ENCODE measurements around the gene ZMYND15.

ZMYND15 gene

GRCh38 chr17:4743898-4744297 lies 4.3 kb downstream of the ZMYND15 start:
- DNase-seq = no peak

DNA sequence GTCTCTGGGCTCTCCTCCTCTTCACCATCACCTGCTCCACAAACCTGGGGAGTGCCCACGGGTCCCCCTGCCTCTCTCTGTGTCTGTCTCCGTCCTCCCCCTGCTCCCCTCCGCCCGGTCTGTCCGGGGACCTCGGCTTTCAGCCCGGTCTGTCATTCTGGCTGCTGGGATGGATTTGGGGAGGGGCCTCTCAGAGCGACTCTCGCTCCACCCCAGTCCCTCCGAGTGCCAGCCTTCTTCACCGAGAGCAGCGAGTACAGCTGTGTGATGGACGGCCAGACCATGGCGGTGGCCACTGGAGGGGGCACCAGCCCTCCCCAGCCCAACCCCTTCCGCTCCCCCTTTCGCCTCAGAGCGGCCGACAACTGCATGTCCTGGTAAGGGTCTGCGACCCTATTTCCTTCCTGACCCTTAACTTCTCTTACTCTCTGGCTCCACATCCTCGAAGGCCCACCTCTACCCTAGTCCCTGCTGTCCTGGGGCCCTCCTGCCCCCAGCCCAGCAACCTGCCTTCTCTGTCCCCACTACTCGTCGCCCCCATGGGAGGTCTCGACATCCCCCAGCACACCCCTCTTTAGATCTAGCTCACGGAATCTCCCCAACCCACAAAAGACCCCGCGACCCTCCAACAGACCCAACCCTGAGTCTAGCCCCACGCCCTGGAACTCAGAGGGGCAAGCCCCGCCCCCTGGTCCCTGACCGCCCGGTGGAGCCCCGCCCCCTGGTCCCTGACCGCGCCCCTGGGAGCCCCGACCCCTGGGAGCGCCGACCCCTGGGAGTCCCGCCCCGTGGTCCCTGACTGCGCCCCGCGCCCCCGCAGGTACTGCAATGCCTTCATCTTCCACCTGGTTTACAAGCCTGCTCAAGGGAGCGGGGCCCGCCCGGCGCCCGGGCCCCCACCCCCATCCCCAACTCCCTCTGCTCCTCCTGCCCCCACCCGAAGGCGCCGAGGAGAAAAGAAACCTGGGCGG lies 5.7 kb downstream of the ZMYND15 start:
- no peak for DNase-seq

- DNase-seq = no peak
Observed at GRCh38 chr17:4747847-4748246, 8.2 kb downstream of the ZMYND15 start.

DNA sequence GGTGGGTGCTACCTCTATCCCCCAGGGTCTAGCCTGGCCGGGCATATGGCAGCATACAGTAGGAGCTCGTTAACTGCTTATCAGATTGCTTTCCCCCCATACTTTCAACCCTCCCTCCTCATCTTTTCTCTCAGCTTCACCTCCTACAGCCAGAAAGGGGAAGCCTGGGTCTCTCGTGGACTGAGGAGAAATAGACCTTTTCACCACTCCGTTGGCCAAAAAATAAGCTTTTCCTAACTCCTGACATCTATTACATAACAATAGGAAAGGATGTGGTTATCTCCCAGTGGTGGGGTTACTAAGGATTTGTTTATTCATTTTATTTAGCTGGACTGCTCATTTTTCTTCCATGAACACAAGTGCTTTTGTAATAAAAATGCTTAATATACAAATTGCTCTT lies 9.1 kb downstream of the ZMYND15 start:
- no peak for DNase-seq

DNA sequence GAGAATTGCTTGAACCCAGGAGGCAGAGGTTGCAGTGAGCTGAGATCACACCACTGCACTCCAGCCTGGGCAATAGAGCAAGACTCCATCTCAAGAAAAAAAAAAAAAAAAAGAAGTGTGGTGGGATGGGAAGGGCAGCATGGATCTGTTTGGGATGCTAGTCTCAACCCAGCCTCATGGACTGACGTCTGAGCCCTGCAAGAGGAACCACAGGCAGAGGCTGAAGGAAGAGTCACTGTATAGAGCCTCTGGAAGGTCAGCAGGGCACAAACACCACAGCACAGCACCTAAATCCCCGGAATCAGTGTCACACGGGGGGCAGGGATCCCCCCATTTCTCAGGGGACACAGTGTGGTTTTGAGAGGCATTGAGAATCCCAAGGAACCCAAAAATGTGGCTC lies 11.0 kb downstream of the ZMYND15 start:
- no peak for DNase-seq

- DNase-seq = no peak
Observed at GRCh38 chr17:4751932-4752331, 12.3 kb downstream of the ZMYND15 start.

DNA sequence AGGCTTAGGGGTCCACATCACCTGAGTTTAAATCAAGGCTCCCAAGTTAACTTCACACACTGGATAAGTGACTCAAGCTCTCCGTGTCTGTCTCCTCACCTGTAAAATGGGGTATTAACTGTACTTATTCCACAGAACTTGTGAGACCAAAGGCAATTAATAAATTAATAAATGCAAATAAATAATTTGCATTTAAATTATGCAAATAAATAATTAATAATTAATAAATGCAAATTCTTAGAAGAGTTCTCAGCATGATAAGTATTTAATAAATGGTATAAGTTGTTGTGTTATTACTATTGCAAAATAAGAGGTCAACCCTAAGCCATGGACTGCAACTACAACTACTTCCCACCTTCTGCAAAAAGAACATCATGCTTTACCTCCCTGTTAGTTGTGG lies 13.8 kb downstream of the ZMYND15 start:
- DNase-seq = no peak

- DNase-seq = no peak
Observed at GRCh38 chr17:4759776-4760236, 20.2 kb downstream of the ZMYND15 start.

DNA sequence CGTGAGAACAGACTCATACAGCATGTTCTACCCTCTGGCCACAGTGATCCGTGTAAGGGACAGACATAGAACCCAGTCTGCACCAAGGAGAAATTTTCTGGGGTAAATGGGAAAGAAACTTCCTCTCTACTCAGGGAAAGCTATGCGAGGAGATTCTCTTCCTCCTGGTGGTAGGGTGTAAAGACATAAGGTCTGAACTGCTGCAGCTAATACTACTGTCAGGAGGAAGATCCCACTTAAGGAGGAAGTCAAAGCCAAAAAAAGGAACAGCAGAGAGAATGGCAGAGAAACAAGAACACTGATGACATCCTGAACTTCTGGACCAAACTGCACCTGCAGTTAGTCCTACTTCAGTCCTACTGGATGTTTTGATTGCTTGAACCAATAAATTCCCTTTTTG lies 25.0 kb downstream of the ZMYND15 start:
- DNase-seq = no peak

GRCh38 chr17:4766201-4766600 lies 26.6 kb downstream of the ZMYND15 start:
- no peak for DNase-seq

GRCh38 chr17:4766723-4767122 lies 27.1 kb downstream of the ZMYND15 start:
- no peak for DNase-seq

GRCh38 chr17:4768298-4768697 lies 28.7 kb downstream of the ZMYND15 start:
- no peak for DNase-seq

GRCh38 chr17:4769628-4770027 lies 30.0 kb downstream of the ZMYND15 start:
- no peak for DNase-seq

DNA sequence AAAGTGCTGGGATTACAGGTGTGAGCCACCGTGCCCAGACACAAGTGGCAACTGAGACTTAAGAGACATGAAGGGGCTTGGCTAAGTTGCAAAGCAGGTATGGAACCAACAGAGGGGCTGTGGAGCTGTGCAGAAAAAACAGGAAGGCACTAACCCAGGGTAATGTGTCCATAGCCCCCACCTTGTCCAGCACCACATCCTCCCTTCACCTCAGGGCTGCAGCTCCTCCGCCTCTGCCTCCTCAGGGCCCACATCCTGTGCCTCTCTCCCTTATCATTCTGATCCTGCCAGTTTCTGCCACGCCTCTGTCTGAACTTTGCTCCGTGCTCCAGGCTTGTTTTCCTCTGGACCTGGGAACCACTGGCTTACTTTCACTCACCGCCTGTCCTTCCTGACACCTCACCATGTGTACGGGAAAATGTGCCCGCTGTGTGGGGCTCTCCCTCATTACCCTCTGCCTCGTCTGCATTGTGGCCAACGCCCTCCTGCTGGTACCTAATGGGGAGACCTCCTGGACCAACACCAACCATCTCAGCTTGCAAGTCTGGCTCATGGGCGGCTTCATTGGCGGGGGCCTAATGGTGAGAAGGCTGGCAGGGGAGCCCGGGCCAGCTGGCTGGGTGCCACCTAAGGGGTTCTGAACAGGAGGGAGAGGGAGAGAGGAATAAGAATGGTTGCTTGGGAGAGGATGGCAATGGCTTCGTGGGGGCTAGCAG lies 32.0 kb downstream of the ZMYND15 start, which contains the start of gene TM4SF5:
Gene TM4SF5 (plus strand): TSS at position 368 of the 716 bp plus-strand sequence. CDS start 37 bp downstream, at position 405.
- no peak for DNase-seq

DNA sequence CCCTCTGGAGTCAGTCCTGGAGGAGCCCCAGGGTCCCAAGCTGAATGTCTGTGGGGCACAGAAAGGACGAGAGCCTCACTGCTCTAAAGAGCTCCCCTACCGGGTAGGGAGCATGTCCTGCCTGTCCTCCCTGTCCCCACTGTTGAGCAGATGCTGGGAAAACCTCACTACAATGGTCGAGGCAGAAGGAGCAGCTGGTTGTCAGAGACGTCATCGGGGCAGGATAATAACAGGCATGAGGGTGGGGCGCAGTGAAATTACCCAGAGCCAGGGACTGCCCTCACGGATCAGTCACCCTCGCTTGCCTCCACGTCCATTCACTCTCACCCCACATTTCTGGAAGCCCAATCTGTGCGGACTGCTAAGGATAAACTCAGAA lies 32.6 kb downstream of the ZMYND15 start:
- DNase-seq = no peak

DNA sequence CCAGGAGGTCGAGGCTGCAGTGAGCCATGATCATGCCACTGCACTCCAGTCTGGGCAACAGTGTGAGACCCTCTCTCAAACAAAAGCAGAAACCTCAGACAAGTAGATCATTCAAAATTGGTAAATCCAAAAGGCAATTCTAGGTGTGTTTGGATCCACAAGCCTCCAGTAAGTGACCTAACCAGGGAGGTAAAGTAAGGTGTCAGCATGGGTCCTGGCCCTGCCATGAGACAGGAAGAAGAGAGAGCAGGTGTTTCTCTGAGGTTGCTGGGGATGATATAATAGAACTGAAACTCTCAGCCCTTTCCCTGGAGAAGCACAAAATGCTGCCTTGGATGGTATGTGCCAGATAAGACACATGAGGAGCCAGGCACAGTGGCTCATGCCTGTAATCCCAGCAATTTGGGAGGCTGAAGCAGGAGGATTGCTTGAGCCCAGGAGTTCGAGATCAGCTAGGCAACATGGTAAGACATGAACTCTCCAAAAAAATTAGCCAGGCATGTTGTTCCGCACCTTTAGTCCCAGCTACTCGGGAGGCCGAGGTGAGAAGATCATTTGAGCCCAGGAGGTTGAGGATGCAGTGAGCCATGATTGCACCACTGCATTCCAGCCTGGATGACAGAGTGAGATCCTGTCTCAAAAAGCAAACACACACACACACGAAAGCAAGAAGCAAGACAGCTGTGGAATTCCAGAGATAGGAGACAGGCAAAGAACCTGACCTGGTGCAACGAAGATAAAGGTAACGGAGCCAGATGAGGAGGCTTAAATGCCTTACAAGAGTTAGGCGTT lies 38.5 kb downstream of the ZMYND15 start:
- DNase-seq = no peak

GRCh38 chr17:4780325-4780955 lies 40.8 kb downstream of the ZMYND15 start:
- no peak for DNase-seq

- no peak for DNase-seq
Observed at GRCh38 chr17:4782652-4783051, 43.0 kb downstream of the ZMYND15 start.

DNA sequence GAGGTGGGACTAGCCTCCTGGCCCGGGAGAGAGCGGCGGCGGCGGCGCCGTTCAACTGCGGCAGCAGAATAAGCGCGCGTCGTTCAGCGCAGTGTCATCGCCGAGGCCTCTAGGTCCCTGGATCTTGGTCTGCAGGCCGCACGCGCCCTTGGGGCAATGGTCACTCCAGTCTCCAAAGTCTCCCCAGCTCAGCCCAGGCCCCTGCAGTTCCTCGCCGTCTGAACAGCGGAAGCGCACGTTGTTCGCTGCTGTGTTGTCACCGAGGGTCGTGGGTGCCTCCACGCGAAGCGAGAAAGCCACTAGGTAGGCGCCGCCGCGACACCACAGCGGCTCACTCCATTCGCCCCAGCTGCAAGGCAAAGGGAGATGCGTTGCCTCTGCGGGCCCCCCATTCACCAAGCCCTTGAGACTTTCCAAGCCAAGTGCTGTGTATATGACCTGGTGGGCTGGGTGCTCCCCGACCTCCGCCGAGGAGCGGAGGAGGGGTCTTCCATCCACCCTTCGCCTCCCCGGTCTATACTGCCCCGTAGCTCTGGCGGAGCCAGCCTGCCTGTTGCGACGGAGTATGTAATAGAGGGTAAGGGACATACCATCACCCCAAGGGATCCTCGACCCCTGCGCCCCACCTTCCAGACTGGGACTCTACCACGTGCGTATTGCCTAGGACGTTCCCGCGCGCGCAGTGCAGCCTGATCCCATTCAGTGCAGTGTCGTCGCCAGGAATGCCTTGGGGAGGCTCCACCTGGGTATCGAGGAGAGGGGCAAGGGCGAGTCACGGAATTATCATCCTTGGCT lies 45.9 kb downstream of the ZMYND15 start:
- no peak for DNase-seq

DNA sequence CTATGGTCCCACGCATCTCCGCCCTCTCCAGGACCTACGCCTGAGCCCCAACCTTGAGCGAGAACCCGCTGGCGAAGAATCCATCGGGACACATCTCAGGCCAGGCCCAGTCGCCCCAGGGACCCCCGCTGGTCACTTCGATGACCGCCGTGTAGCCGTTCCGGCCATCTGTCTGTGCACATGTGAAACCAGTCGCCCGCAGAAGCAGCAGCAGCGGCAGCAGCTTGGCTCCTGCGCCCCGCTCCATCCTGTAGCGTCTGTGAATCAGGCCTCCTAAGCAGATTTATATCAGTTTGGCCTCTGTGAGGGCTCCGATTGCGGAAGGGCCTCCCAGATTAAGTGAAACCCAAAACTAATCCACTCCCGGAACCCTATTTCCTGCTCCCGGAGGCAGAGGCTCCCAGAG lies 46.5 kb downstream of the ZMYND15 start, which contains the start of gene VMO1:
Gene VMO1 (minus strand): TSS at position 259 of the 406 bp plus-strand sequence. CDS start 12 bp downstream, at position 247.
- DNase-seq = no peak

- DNase-seq = no peak
Observed at GRCh38 chr17:4786516-4786915, 46.9 kb downstream of the ZMYND15 start.
